Subcutaneous adipose tissue (tissue), 4 donors: ENCODE measurements around the gene BACE2. TPM values are rescaled to one million over a fixed set of nuclear protein-coding genes. Genes with fewer than 3 reads are reported as not detected.

Source experiments
- total RNA-seq, 4 donors: library from RNA; depleted of rRNA; stranded (reverse); fragments of >200 nt; gene quantifications; one replicate each; pipeline ENCODE4 v1.1.0, GENCODE V29; 2016
- TF ChIP-seq, protein P1 (sequence below): fragments of 450-650 bp; IDR thresholded peaks from one replicate; pipeline ENCODE4 v1.5.1; 2016; ENCODE audit warnings: low read depth, mild to moderate bottlenecking, control low read depth, antibody characterized with exemption, moderate library complexity

BACE2 gene
- total RNA-seq, 4 donors from 2014 or later: 31.1 to 37.7 (median 33.5) TPM

- TF ChIP-seq, protein P1, sequence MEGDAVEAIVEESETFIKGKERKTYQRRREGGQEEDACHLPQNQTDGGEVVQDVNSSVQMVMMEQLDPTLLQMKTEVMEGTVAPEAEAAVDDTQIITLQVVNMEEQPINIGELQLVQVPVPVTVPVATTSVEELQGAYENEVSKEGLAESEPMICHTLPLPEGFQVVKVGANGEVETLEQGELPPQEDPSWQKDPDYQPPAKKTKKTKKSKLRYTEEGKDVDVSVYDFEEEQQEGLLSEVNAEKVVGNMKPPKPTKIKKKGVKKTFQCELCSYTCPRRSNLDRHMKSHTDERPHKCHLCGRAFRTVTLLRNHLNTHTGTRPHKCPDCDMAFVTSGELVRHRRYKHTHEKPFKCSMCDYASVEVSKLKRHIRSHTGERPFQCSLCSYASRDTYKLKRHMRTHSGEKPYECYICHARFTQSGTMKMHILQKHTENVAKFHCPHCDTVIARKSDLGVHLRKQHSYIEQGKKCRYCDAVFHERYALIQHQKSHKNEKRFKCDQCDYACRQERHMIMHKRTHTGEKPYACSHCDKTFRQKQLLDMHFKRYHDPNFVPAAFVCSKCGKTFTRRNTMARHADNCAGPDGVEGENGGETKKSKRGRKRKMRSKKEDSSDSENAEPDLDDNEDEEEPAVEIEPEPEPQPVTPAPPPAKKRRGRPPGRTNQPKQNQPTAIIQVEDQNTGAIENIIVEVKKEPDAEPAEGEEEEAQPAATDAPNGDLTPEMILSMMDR: no peak
Measured at GRCh38 chr21:41196993-41197392, 29.0 kb downstream of the BACE2 start.

DNA sequence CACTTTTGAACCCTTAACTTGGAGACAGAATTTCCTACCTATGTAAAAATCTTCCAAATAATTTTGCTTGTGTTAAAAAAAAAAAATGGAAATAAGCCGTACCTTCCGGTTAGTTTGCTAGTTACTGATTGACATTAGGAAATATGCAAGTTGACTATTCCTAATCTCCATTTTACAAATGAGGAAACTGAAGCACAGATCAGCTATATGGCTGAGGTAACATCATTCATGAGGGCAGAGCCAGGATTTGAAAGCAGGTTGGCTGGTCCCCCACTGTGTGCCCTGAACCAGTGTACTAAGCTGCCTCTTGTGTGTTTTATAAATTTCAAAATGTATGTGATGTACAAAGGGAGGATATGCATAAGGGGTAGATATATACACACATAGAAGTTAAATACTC lies 29.6 kb downstream of the BACE2 start:
- TF ChIP-seq, protein P1: no peak

DNA sequence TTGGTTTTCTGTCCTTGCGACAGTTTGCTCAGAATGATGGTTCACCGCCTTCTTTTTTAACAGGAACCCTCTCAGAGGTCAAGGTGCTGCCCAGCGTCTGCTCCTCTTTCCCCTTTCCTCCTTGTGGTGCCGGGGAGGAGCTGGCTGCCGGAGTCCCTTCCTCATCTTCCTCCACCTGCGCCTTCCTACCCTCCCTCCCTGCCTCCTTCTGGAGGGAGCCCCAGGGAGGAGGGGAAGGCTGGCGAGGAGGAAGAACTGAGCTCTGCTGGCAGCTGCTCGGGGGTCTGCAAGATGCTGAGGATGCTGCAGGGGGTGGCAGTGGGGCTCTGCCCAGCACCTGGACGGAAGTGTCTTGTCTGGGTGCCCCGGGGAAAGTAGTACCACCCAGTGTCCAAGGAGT lies 31.2 kb downstream of the BACE2 start:
- TF ChIP-seq, protein P1: no peak

- TF ChIP-seq, protein P1: no peak
Measured at GRCh38 chr21:41199588-41199987, 31.6 kb downstream of the BACE2 start.

DNA sequence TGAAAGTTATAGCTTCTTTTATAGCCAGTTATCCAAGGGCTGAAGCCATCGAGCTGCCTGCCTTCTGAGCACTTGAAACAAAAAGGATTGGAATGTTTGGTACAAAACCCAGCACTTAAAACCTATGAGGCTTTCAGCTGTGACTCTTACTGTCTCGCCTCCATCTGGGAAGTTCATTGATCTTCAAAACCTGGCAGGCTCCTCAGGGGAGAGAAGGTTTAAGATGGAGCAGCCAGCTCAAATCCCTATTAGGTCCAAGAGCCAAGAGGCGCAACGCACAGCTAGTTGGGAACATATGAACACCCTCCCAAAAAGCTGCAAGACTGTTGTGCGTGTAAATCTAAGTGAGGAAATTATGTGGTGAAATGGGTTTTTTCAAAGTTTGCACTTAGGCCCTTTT lies 33.4 kb downstream of the BACE2 start:
- TF ChIP-seq, protein P1: no peak

GRCh38 chr21:41204736-41205135 lies 36.8 kb downstream of the BACE2 start:
- TF ChIP-seq, protein P1: no peak

DNA sequence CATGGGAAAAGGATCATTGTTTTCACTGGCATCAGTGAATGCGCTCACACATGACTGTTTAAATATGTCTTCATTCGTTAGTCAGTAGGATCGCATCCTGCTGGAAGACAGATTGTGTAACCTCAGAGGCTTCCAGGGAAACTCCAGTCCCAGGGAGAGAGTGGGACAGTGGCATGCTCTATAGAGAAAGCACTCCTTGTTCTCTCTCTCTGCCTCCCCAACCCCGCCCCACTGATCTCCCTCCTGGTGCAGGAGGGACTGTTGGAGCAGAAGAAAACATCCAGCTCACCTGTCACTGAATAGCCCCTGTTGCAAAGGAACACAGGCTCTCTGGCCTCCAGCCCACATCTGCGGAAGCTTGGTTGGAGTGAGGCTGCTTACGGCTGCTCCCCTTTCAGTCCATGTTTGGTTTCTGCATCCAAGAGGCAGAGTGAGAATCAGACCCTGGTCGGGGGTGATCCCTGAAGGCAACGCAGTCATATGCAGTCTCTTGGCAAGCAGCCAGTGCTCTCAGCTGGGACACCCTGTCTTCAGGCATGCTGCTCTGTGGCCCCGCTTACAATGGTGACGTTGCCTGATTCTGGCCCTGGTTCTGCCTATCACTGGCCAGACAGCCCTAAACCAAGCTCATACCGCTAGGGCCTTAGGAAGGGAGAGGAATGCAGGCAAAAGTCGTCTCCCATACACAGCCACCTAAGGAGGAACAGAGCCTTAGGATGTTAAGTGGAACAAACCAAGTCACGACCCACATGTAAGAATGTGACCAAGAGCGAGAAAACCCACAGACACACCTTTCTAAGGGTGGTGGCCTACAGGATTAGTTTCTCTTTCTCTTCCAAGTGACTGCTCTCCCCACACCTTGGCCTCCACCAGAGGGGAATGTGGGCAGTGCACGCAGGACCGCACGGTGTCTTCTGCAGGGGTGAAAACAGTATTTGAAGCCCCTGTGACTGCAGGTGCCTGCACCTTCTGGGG lies 39.7 kb downstream of the BACE2 start:
- TF ChIP-seq, protein P1: no peak
